CD4-positive, alpha-beta memory T cell (primary cell): ENCODE results near the gene WDR83. TPM values are rescaled to one million over a fixed set of nuclear protein-coding genes. Genes with fewer than 3 reads are reported as not detected.

Experiments
- CTCF ChIA-PET: fragments of 350-600 bp; sonication (Branson Sonifier 250); formaldehyde crosslinking; loops from one replicate; lab custom pipeline; 2021; ENCODE audit warnings: inconsistent platforms; ENCODE audit not compliant: partially characterized antibody; lab: Charles Lee
- POLR2A ChIA-PET: fragments of 350-600 bp; sonication (Branson Sonifier 250); formaldehyde crosslinking; loops from one replicate; lab custom pipeline; 2021; ENCODE audit not compliant: partially characterized antibody; lab: Charles Lee
- DNase-seq, 5 donors: peaks; one replicate each; pipeline versions ENCODE4 v3.0.0 to v3.0.0-alpha.2; 2020 to 2022; ENCODE audit warnings: mixed read lengths in 1 of 5
- H3K27ac ChIP-seq: one replicate; pipeline ENCODE4 v1.7.0; 2013; ENCODE audit warnings: low read depth, low read length
- H3K27me3 ChIP-seq: 2 replicates; pipeline ENCODE4 v1.7.0; 2013; ENCODE audit warnings: mild to moderate bottlenecking, low read length, moderate library complexity; ENCODE audit not compliant: insufficient read depth
- H3K36me3 ChIP-seq: 2 replicates; pipeline ENCODE4 v1.7.0; 2013; ENCODE audit warnings: mild to moderate bottlenecking, low read length, moderate library complexity; ENCODE audit not compliant: insufficient read depth
- H3K4me1 ChIP-seq: 2 replicates; pipeline ENCODE4 v1.7.0; 2013; ENCODE audit warnings: mild to moderate bottlenecking, low read length, moderate library complexity; ENCODE audit not compliant: insufficient read depth
- H3K4me3 ChIP-seq, 2 donors: one replicate each; pipeline ENCODE4 v1.7.0; 2013; ENCODE audit warnings: low read length in 2 of 2, mild to moderate bottlenecking in 1 of 2
- H3K9me3 ChIP-seq, 2 donors: one replicate each; pipeline ENCODE4 v1.7.0; 2013; ENCODE audit warnings: low read length in 2 of 2, control low read depth in 1 of 2; ENCODE audit not compliant: control insufficient read depth in 1 of 2
- H3K27ac Mint-ChIP-seq, 7 donors: one replicate each; pipeline ENCODE4 v1.8.0; 2020 to 2021; ENCODE audit warnings: mixed read lengths in 7 of 7, mild to moderate bottlenecking in 6 of 7, inconsistent platforms in 3 of 7, moderate library complexity in 3 of 7
- H3K27me3 Mint-ChIP-seq, 2 donors: one replicate each; pipeline ENCODE4 v1.8.0; 2020 to 2021; ENCODE audit warnings: mixed read lengths in 2 of 2
- H3K36me3 Mint-ChIP-seq, 2 donors: one replicate each; pipeline ENCODE4 v1.8.0; 2020 to 2021; ENCODE audit warnings: mixed read lengths in 2 of 2, inconsistent platforms in 1 of 2, mild to moderate bottlenecking in 1 of 2
- H3K4me1 Mint-ChIP-seq, 4 donors: one replicate each; pipeline ENCODE4 v1.8.0; 2020 to 2021; ENCODE audit warnings: mixed read lengths in 4 of 4, mild to moderate bottlenecking in 1 of 4
- H3K4me3 Mint-ChIP-seq, 8 donors: one replicate each; pipeline ENCODE4 v1.8.0; 2020 to 2021; ENCODE audit warnings: mixed read lengths in 8 of 8, mild to moderate bottlenecking in 7 of 8, moderate library complexity in 6 of 8, inconsistent platforms in 3 of 8
- H3K9me3 Mint-ChIP-seq, 8 donors: one replicate each; pipeline ENCODE4 v1.8.0; 2020 to 2021; ENCODE audit warnings: mixed read lengths in 8 of 8, mild to moderate bottlenecking in 5 of 8, inconsistent platforms in 3 of 8, moderate library complexity in 1 of 8
- intact Hi-C: fragments of 100-400 bp; cut with micrococcal nuclease; formaldehyde crosslinking; loops from one replicate; pipeline ENCODE4 v1.15.1; 2023
- polyA plus RNA-seq, 2 donors: library from polyadenylated mRNA; unstranded; fragments of 300-500 nt; fragmentation: Illumina TruSeq; gene quantifications; one replicate each; pipeline ENCODE4 v1.2.3, GENCODE V29; 2021
- total RNA-seq, 2 experiments: library from RNA; stranded (reverse); gene quantifications; one replicate each; pipeline ENCODE4 v1.2.3, GENCODE V29; 2021

WDR83 gene
- total and polyA plus RNA-seq, 4 experiments from 2014 or later = 9.8 to 19.3 (median 17.0) TPM

DNA sequence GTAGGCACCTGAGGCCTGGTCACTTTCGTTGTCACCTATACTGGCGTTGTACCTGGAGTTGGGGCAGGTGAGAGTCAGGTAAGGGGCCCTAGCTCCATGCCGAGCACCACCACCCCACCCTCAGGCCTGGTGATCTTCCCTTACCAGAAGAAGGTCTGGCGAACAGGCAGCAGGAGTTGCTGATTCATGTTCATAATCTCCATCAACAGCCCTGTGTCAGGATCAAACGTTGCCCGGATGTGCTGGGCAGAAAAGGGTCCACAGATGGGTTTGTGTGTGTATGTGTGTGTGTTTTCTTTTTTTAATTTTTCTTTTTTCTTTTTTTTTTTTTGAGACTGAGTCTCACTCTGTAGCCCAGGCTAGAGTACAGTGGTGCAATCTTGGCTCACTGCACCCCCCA is 14.4 kb upstream of the WDR83 start:
- no peaks in the 10 kb centered on the region for H3K9me3 ChIP-seq
- Mint-ChIP-seq H3K9me3 (no peaks in the 10 kb centered on the region), H3K27me3 (no peaks in the 10 kb centered on the region), H3K27ac (peak overlapping the region in 1 of 7 donors; percentile 29), H3K36me3 (peaks cover 23 to 32% of the 10 kb centered on the region in 2 donors), H3K4me3 (no peak overlapping the region), H3K4me1 (peaks cover 2 to 5% (median 4%) of the 10 kb centered on the region in 4 donors)
- H3K27ac ChIP-seq = no peak overlapping the region
- no peak overlapping the region for H3K4me3 ChIP-seq
- intact Hi-C loops = no loop called here
- ChIA-PET POLR2A (interaction anchor here (1.0 kb wide), 1 partner anchor 44 kb away, joined by 3 read pairs; the partner anchor contains the start of gene FBXW9), CTCF (interaction anchor here (2.1 kb wide), 1 partner anchor 12 kb away, joined by 5 read pairs; no protein-coding TSS in a partner anchor)
- H3K4me1 ChIP-seq = no peaks in the 10 kb centered on the region
- H3K27me3 ChIP-seq = no peaks in the 10 kb centered on the region
- no peak for DNase-seq
- H3K36me3 ChIP-seq = peaks cover 21% of the 10 kb centered on the region

DNA sequence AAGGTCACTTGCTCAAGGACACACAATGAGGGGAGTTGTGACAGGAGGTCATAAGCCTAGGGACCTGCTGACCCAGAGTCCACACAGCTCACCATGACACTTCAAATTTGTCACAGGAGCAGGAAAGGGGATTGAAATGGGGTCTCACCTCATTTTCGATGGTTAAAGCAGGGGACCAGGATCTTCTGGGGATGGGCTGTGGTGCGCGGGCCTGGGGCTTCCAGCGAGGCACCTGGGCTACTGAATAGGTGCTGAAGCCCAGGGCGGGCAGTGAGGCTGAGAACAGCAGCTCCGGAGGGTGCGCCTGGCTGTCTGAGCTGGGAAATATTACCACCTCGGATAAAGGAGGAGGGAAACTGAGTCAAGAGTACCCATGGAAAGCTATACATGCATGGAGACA is 11.1 kb upstream of the WDR83 start:
- peak overlapping the region in 3 of 7 donors; percentile 25 to 85 (median 37) for H3K27ac Mint-ChIP-seq
- Histone ChIP-seq H3K9me3 (no peaks in the 10 kb centered on the region), H3K27ac (no peak overlapping the region), H3K27me3 (no peaks in the 10 kb centered on the region), H3K36me3 (peaks cover 43% of the 10 kb centered on the region), H3K4me3 (no peak overlapping the region), H3K4me1 (no peaks in the 10 kb centered on the region)
- no peak for DNase-seq
- ChIA-PET CTCF (interaction anchor here (0.8 to 1.7 kb wide), 3 partner anchors 9 to 191 kb away, joined by 3 to 7 read pairs (median 4); no protein-coding TSS in a partner anchor), POLR2A (no interaction called here)
- H3K9me3 Mint-ChIP-seq = no peaks in the 10 kb centered on the region
- no peaks in the 10 kb centered on the region for H3K27me3 Mint-ChIP-seq
- intact Hi-C loops = no loop called here
- H3K36me3 Mint-ChIP-seq = peaks cover 33 to 49% of the 10 kb centered on the region in 2 donors
- H3K4me1 Mint-ChIP-seq = peaks cover 3 to 5% (median 5%) of the 10 kb centered on the region in 4 donors
- no peak overlapping the region for H3K4me3 Mint-ChIP-seq

DNA sequence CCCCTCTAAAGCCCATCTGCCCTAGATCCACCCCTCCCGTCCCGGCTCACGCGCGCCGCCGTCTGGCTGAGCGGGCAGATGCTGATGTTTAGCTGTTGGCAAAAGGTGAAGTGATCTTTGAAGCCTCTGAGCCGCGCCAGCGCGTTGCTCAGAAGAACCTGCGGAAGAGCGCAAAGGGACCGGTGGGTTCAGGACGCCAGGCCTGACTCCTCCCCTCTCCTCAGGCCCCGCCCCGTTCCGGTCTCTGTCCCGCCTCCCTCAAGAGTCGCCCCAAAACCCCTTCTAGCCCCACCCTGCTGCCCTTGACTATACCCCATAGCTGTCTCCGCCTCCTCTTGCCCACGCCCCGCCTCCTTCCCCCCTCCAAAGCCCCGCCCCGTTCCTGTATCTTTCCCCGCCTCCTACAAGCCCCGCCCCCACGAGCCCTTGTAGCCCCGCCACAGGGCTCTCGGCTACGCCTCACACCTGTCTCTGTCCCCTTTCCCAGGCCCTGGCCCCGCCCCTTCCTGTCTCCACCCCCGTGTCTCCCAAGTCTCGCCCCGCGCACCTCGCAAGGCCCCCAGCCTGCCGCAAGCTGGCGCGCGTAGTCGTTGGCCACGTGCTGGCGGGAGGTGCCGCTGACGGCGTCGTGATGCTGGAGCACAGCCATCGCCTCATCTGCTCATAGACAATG is 9.6 kb upstream of the WDR83 start:
- Mint-ChIP-seq H3K4me1 (peaks cover 3 to 5% (median 5%) of the 10 kb centered on the region in 4 donors), H3K4me3 (no peak overlapping the region), H3K27me3 (no peaks in the 10 kb centered on the region), H3K9me3 (no peaks in the 10 kb centered on the region), H3K27ac (no peak overlapping the region), H3K36me3 (peaks cover 35 to 46% of the 10 kb centered on the region in 2 donors)
- intact Hi-C loops = no loop called here
- Histone ChIP-seq H3K4me1 (no peaks in the 10 kb centered on the region), H3K9me3 (no peaks in the 10 kb centered on the region), H3K36me3 (peaks cover 56% of the 10 kb centered on the region), H3K27me3 (no peaks in the 10 kb centered on the region), H3K27ac (no peak overlapping the region), H3K4me3 (no peak overlapping the region)
- ChIA-PET CTCF (interaction anchor here (0.7 kb wide), 1 partner anchor 228 kb away, joined by 4 read pairs; no protein-coding TSS in a partner anchor), POLR2A (no interaction called here)
- no peak for DNase-seq

DNA sequence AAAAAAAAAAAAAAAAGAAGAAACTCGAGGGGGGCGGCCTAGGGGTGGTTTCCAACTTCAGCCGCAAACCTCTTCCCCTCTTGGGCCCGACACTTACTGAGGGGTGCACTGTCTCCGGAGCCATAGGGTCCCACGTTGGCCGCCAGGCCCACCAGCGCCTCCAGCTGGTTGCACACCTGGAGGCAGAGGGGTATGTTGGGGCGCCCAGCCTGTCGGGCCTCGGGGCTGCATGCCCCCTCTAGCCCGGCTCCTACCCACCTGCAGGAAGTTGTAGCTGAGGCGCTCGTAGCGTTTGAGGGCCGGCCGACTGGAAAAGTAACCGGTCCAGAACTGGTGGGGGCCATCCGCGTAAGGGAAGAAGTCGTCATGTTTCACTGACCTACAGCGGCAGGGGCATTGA is 8.6 kb upstream of the WDR83 start:
- Mint-ChIP-seq H3K36me3 (peaks cover 37 to 47% of the 10 kb centered on the region in 2 donors), H3K4me1 (peaks cover 3 to 5% (median 5%) of the 10 kb centered on the region in 4 donors), H3K4me3 (peak overlapping the region in 1 of 8 donors; percentile 36), H3K27ac (no peak overlapping the region), H3K27me3 (no peaks in the 10 kb centered on the region), H3K9me3 (no peaks in the 10 kb centered on the region)
- H3K4me1 ChIP-seq = no peaks in the 10 kb centered on the region
- no peak overlapping the region for H3K4me3 ChIP-seq
- no peak overlapping the region for H3K27ac ChIP-seq
- no peak for DNase-seq
- peaks cover 61% of the 10 kb centered on the region for H3K36me3 ChIP-seq
- CTCF ChIA-PET = interaction anchor here (0.7 kb wide), 1 partner anchor 227 kb away, joined by 4 read pairs; no protein-coding TSS in a partner anchor
- intact Hi-C loops = no loop called here
- POLR2A ChIA-PET = interaction anchor here (1.1 kb wide), 1 partner anchor 47 kb away, joined by 3 read pairs; the partner anchor contains the start of genes ZNF490 and ZNF791
- H3K9me3 ChIP-seq = no peaks in the 10 kb centered on the region
- no peaks in the 10 kb centered on the region for H3K27me3 ChIP-seq

- Histone ChIP-seq H3K9me3 (no peaks in the 10 kb centered on the region), H3K4me3 (no peak overlapping the region), H3K27me3 (no peaks in the 10 kb centered on the region), H3K36me3 (peaks cover 64% of the 10 kb centered on the region), H3K4me1 (peaks cover 17% of the 10 kb centered on the region), H3K27ac (no peak overlapping the region)
- Mint-ChIP-seq H3K36me3 (peaks cover 29 to 47% of the 10 kb centered on the region in 2 donors), H3K27me3 (no peaks in the 10 kb centered on the region), H3K9me3 (no peaks in the 10 kb centered on the region), H3K27ac (no peak overlapping the region), H3K4me3 (no peak overlapping the region), H3K4me1 (peaks cover 8 to 24% (median 18%) of the 10 kb centered on the region in 4 donors)
- CTCF ChIA-PET = interaction anchor here (1.1 to 1.2 kb wide), 2 partner anchors 16 to 21 kb away, joined by 3 to 5 read pairs; no protein-coding TSS in a partner anchor
- POLR2A ChIA-PET = no interaction called here
- DNase-seq = no peak
- intact Hi-C loops = no loop called here
These were observed 5.6 kb upstream of the WDR83 start for GRCh38 chr19:12660980-12661379.

- no peaks in the 10 kb centered on the region for H3K27me3 Mint-ChIP-seq
- no peaks in the 10 kb centered on the region for H3K9me3 Mint-ChIP-seq
- no peaks in the 10 kb centered on the region for H3K27me3 ChIP-seq
- ChIA-PET CTCF (interaction anchor here (0.6 to 1.5 kb wide), 5 partner anchors 10 to 182 kb away, joined by 3 to 4 read pairs (median 3); no protein-coding TSS in a partner anchor), POLR2A (interaction anchor here (1.0 to 2.5 kb wide), 2 partner anchors 15 to 54 kb away, joined by 3 to 11 read pairs; partner anchors contain the start of genes ZNF490 and ZNF791)
- no peak overlapping the region for H3K4me3 ChIP-seq
- H3K9me3 ChIP-seq = no peaks in the 10 kb centered on the region
- H3K36me3 Mint-ChIP-seq = peaks cover 24 to 44% of the 10 kb centered on the region in 2 donors
- H3K27ac Mint-ChIP-seq = peak overlapping the region; percentile 90 to 99 (median 97)
- H3K4me3 Mint-ChIP-seq = peak overlapping the region; percentile 91 to 99 (median 94)
- peak overlapping the region; percentile 96 for H3K27ac ChIP-seq
- intact Hi-C loops = loop anchor here (1.0 kb wide), 1 partner anchor 17 kb away; the partner anchor contains the start of gene DHPS
- DNase-seq = no peak
- peaks cover 23 to 59% (median 42%) of the 10 kb centered on the region in 4 donors for H3K4me1 Mint-ChIP-seq
- H3K4me1 ChIP-seq = peaks cover 40% of the 10 kb centered on the region
- H3K36me3 ChIP-seq = peaks cover 40% of the 10 kb centered on the region
These were observed 2.0 kb upstream of the WDR83 start for GRCh38 chr19:12664406-12665280.
